ENCODE measurements around the gene FAT4. TPM values are rescaled to one million over a fixed set of nuclear protein-coding genes. Genes with fewer than 3 reads are reported as not detected.
A peak's percentile ranks its signal among the peaks of the same experiment; 100 is the strongest.

Gene FAT4
- polyA plus RNA-seq, 1 of the 3 experiments (the other 2 are of a cell fraction), result 6.6 TPM

GRCh38 chr4:125313497-125313896 lies 1.3 kb upstream of the FAT4 start (continued):
- no peak for TF ChIP-seq ZBTB33 (IDR thresholded peaks at IDR 0.05; ENCODE audit: borderline replicate concordance, low read depth)
- TF ChIP-seq RAD21 (IDR thresholded peaks at IDR 0.05; ENCODE audit: low read length), result peak; percentile 99
- TF ChIP-seq ELF1 (IDR thresholded peaks at IDR 0.05), result no peak
- no peak for TF ChIP-seq GABPA (IDR thresholded peaks at IDR 0.05; ENCODE audit: low read depth)
- TF ChIP-seq USF1 (IDR thresholded peaks at IDR 0.05; ENCODE audit: borderline replicate concordance, low read depth), result no peak
- no peak for TF ChIP-seq REST (IDR thresholded peaks at IDR 0.05; ENCODE audit: low read depth, low read length)
- peak; percentile 44 for TF ChIP-seq CHD2 (IDR thresholded peaks at IDR 0.05; ENCODE audit: low read length, partially characterized antibody)
- no peak for TF ChIP-seq EP300 (IDR thresholded peaks at IDR 0.05; ENCODE audit: borderline replicate concordance in 1 of 2, low read depth in 1 of 2, low read length in 1 of 2)
- TF ChIP-seq SMC3 (IDR thresholded peaks at IDR 0.05; ENCODE audit: low read depth, low read length), result peak; percentile 92
- no peak for TF ChIP-seq TAF1 (IDR thresholded peaks at IDR 0.05; ENCODE audit: borderline replicate concordance, low read depth, low read length)

GRCh38 chr4:125313989-125314667 lies 627 bp upstream of the FAT4 start:
- peak overlapping the region; percentile 28; the same call in 1 of the 2 replicates for H3K9ac ChIP-seq
- H3K4me2 ChIP-seq, result peak overlapping the region; percentile 91
- peak overlapping the region; percentile 93 for H2AFZ ChIP-seq (ENCODE audit: low read depth)
- peak overlapping the region; percentile 93 to 100 for H3K4me3 ChIP-seq (ENCODE audit: low read depth in 2 of 2, low read length in 1 of 2)
- no peak for DNase-seq
- H4K20me1 ChIP-seq (ENCODE audit: insufficient read depth), result peaks cover 6% of the 10 kb centered on the region; the same call in 1 of the 2 replicates
- H3K36me3 ChIP-seq (replicated peaks in 1 of 2; ENCODE audit: control insufficient read depth in 1 of 2, insufficient read depth in 2 of 2, low read length in 1 of 2), result peaks cover 4 to 13% of the 10 kb centered on the region in 2 experiments
- POLR2A ChIA-PET, result no interaction called here
- H3K79me2 ChIP-seq (ENCODE audit: insufficient read depth), result peaks cover 35% of the 10 kb centered on the region
- 15% methylated on average over 7 of the region's 7 CpGs for WGBS (ENCODE audit: low lambda C conversion rate)
- H3K27ac ChIP-seq (ENCODE audit: low read depth in 2 of 2, low read length in 1 of 2), result peak overlapping the region; percentile 66 to 84; a peak in 3 of 4 replicates
- TF ChIP-seq NRF1 (IDR thresholded peaks at IDR 0.05; ENCODE audit: low read depth, low read length) (no peak), ELF1 (IDR thresholded peaks at IDR 0.05) (no peak), MXI1 (IDR thresholded peaks at IDR 0.05; ENCODE audit: low read depth, low read length) (no peak), FOSL2 (IDR thresholded peaks at IDR 0.05; ENCODE audit: borderline replicate concordance, low read depth) (no peak), GATA2 (CRISPR knock-in tag; IDR thresholded peaks at IDR 0.05) (no peak), RXRA (IDR thresholded peaks at IDR 0.05; ENCODE audit: borderline replicate concordance, low read depth) (no peak), FOXJ3 (CRISPR knock-in tag; IDR thresholded peaks at IDR 0.05) (no peak)
- peaks cover 5 to 28% of the 10 kb centered on the region in 2 experiments; a peak in 3 of 4 replicates for H3K4me1 ChIP-seq (ENCODE audit: control insufficient read depth in 1 of 2, insufficient read depth in 2 of 2, low read depth in 1 of 2, low read length in 1 of 2)
- H3K9me2 ChIP-seq, result no peaks in the 10 kb centered on the region
- peaks cover 6% of the 10 kb centered on the region; the same call in 1 of the 2 replicates for H3K9me3 ChIP-seq
- no peaks in the 10 kb centered on the region for H3K27me3 ChIP-seq (ENCODE audit: insufficient read depth)
- peaks cover 10% of the 10 kb centered on the region for H3F3A ChIP-seq (replicated peaks; ENCODE audit: insufficient read depth)
- CTCF ChIA-PET, result interaction anchor here (0.5 to 2.3 kb wide), 27 partner anchors 8 to 1831 kb away, joined by 3 to 26 read pairs (median 3); no protein-coding TSS in a partner anchor

All from SK-N-SH (cell line).